Fibroblast of the conjunctiva (primary cell): ENCODE results near the gene KLF8.

ENCODE experiments used
- DNase-seq: peaks from one replicate; pipeline ENCODE4 v3.0.0-alpha.2; 2010; ENCODE audit warnings: low read depth

Gene KLF8

GRCh38 chrX:56309881-56310280 lies 77.7 kb downstream of the KLF8 start:
- no peak for DNase-seq

GRCh38 chrX:56310581-56310980 lies 78.4 kb downstream of the KLF8 start:
- DNase-seq = no peak

- DNase-seq = no peak
Measured at GRCh38 chrX:56313308-56313707, 81.2 kb downstream of the KLF8 start.

GRCh38 chrX:56314334-56314733 lies 82.2 kb downstream of the KLF8 start:
- no peak for DNase-seq

- no peak for DNase-seq
Measured at GRCh38 chrX:56318076-56318475, 85.9 kb downstream of the KLF8 start.

GRCh38 chrX:56319165-56319564 lies 87.0 kb downstream of the KLF8 start:
- no peak for DNase-seq
